Lower lobe of right lung (tissue), 2 donors: Measurements from ENCODE around the gene E2F6. TPM values are rescaled to one million over a fixed set of nuclear protein-coding genes. Genes with fewer than 3 reads are reported as not detected.

Experiments
- ATAC-seq, 2 donors: fragments of 200-7000 bp; cut with Tn5 transposase; one replicate each; pipeline ENCODE4 v1.9.1; 2020 to 2022; ENCODE audit warnings: mild to moderate bottlenecking in 2 of 2, moderate library complexity in 2 of 2
- DNase-seq: peaks from one replicate; pipeline ENCODE4 v3.0.0-alpha.2; 2020
- H3K27ac ChIP-seq: fragments of 200-600 bp; one replicate; pipeline ENCODE4 v1.8.0; 2022
- H3K27me3 ChIP-seq: fragments of 200-600 bp; one replicate; pipeline ENCODE4 v1.8.0; 2022; ENCODE audit warnings: low read depth
- H3K36me3 ChIP-seq: fragments of 200-600 bp; one replicate; pipeline ENCODE4 v1.8.0; 2022; ENCODE audit warnings: mild to moderate bottlenecking
- H3K4me1 ChIP-seq: fragments of 200-600 bp; one replicate; pipeline ENCODE4 v1.8.0; 2022
- H3K4me3 ChIP-seq: fragments of 200-600 bp; one replicate; pipeline ENCODE4 v1.8.0; 2022; ENCODE audit warnings: mild to moderate bottlenecking
- H3K9me3 ChIP-seq: fragments of 200-600 bp; one replicate; pipeline ENCODE4 v1.8.0; 2022
- CTCF ChIP-seq: fragments of 200-600 bp; IDR thresholded peaks from one replicate; pipeline ENCODE4 v1.8.0; 2022; ENCODE audit warnings: antibody characterized with exemption, mild to moderate bottlenecking
- intact Hi-C: fragments of 100-400 bp; cut with DNase I; formaldehyde crosslinking; loops from one replicate; pipeline ENCODE4 v1.11.0; 2022
- total RNA-seq: library from RNA; stranded (reverse); fragmentation: NEBNext Ultra II Directional; extraction: Animal tissue kit (Norgen Biotek cat#: 25700); gene quantifications from one replicate; pipeline ENCODE4 v1.2.1, GENCODE V29; 2021
- donor health status: DM: no; HTN: yes; CAD: no; lungs with severe emphysema.

E2F6 gene
- total RNA-seq, 1 donor from 2014 or later: 12.3 TPM

- TF ChIP-seq CTCF: no peak
- no peaks in the 10 kb centered on the region for H3K9me3 ChIP-seq
- no peak overlapping the region for H3K4me3 ChIP-seq
- ATAC-seq: peak in 1 of 2 donors; percentile 50
- no peak for DNase-seq
- no peaks in the 10 kb centered on the region for H3K27me3 ChIP-seq
- intact Hi-C loops: no loop called here
- H3K27ac ChIP-seq: no peak overlapping the region
- no peaks in the 10 kb centered on the region for H3K36me3 ChIP-seq
- no peaks in the 10 kb centered on the region for H3K4me1 ChIP-seq
These were observed 40.0 kb upstream of the E2F6 start for GRCh38 chr2:11505652-11506610.

GRCh38 chr2:11503354-11503927, 37.5 kb upstream of the E2F6 start:
- H3K4me3 ChIP-seq: no peak overlapping the region
- no peak overlapping the region for H3K27ac ChIP-seq
- intact Hi-C loops: no loop called here
- DNase-seq (no peak), ATAC-seq (no peak)
- peaks cover 3% of the 10 kb centered on the region for H3K27me3 ChIP-seq
- no peaks in the 10 kb centered on the region for H3K4me1 ChIP-seq
- H3K36me3 ChIP-seq: no peaks in the 10 kb centered on the region
- TF ChIP-seq CTCF: no peak
- H3K9me3 ChIP-seq: no peaks in the 10 kb centered on the region

- H3K27me3 ChIP-seq: peaks cover 5% of the 10 kb centered on the region
- no peak for TF ChIP-seq CTCF
- ATAC-seq (no peak), DNase-seq (no peak)
- H3K4me3 ChIP-seq: no peak overlapping the region
- intact Hi-C loops: no loop called here
- H3K36me3 ChIP-seq: no peaks in the 10 kb centered on the region
- H3K4me1 ChIP-seq: no peaks in the 10 kb centered on the region
- no peak overlapping the region for H3K27ac ChIP-seq
- H3K9me3 ChIP-seq: no peaks in the 10 kb centered on the region
These were observed 36.9 kb upstream of the E2F6 start for GRCh38 chr2:11502740-11503292.

GRCh38 chr2:11500702-11501303, 34.8 kb upstream of the E2F6 start:
- Histone ChIP-seq H3K9me3 (no peaks in the 10 kb centered on the region), H3K27ac (no peak overlapping the region), H3K4me1 (no peaks in the 10 kb centered on the region), H3K36me3 (no peaks in the 10 kb centered on the region), H3K27me3 (peaks cover 11% of the 10 kb centered on the region), H3K4me3 (no peak overlapping the region)
- ATAC-seq (no peak), DNase-seq (no peak)
- no peak for TF ChIP-seq CTCF
- intact Hi-C loops: no loop called here

GRCh38 chr2:11499081-11499743, 33.3 kb upstream of the E2F6 start:
- Histone ChIP-seq H3K27me3 (peaks cover 16% of the 10 kb centered on the region), H3K4me3 (no peak overlapping the region), H3K4me1 (no peaks in the 10 kb centered on the region), H3K9me3 (no peaks in the 10 kb centered on the region), H3K27ac (no peak overlapping the region), H3K36me3 (no peaks in the 10 kb centered on the region)
- intact Hi-C loops: no loop called here
- ATAC-seq: no peak
- DNase-seq: no peak
- no peak for TF ChIP-seq CTCF
